HG03571 (cell line): ENCODE results near the gene CCT3.
"Not testable (repeated sequence)": the region's sequence is repeated elsewhere in the genome, so short reads cannot be mapped to it uniquely, and the experiment has no call there.

Experiments used
- ATAC-seq: cut with Tn5 transposase; IDR thresholded peaks from one replicate; pipeline ENCODE4 v1.9.1; 2021; ENCODE audit not compliant: unreplicated experiment

Gene CCT3

GRCh38 chr1:156337052-156337887, 822 bp downstream of the CCT3 start:
- ATAC-seq: no peak

- ATAC-seq: no peak
Observed at GRCh38 chr1:156336242-156336641, 1.9 kb downstream of the CCT3 start.

DNA sequence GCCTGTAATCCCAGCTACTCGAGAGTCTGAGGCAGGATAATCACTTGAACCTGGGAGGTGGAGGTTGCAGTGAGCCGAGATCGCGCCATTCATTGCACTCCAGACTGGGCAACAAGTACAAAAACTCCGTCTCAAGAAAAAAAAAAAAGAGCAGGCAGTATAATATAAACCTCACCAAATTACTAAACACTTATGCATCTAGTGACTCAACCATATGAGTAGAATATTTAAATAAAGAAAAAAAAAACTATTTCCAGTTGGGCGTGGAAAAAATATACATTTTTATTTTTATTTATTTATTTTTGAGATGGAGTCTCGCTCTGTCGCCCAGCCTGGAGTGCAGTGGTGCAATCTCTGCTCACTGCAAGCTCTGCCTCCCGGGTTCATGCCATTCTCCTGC, 14.9 kb downstream of the CCT3 start:
- not testable (repeated sequence) for ATAC-seq

GRCh38 chr1:156320560-156320959, 17.5 kb downstream of the CCT3 start:
- no peak for ATAC-seq

- no peak for ATAC-seq
Observed at GRCh38 chr1:156319664-156320063, 18.4 kb downstream of the CCT3 start.

DNA sequence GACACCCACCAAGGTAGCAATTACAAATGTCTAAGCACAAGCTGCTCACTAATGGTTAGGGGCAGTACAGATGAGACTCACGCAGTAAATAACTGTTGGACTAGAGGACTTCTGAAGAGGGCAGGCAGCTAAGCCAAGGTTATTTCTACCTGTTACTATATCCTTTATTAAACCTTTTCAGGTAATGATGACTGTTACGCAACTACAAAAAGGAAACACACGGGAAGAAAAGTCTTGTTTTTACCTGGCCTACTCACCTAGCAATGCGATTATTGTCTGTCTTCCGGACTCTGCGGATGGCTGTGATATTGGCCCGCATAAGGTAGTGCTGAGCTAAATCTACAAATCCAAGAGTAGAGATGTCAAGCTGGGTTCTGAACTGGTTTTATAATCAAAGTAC, 21.2 kb downstream of the CCT3 start:
- ATAC-seq: no peak

DNA sequence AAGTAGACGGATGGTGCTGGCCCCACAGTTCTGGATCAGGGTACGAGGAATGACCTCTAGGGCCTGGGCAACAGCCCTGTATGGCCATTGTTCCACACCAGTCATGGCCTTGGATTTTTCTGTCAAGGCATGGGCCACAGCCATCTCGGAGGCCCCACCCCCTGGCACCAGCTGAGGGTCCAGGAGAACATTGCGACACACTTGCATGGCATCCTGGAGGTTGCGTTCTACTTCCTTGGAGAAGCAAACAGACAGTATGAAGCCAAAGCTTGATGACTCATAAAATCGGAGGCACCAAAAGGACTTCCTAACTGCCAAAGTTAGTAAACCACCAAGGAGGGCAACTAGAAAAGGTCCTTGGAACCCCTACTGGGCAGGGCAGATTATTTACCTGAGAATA, 27.1 kb downstream of the CCT3 start:
- ATAC-seq: no peak

DNA sequence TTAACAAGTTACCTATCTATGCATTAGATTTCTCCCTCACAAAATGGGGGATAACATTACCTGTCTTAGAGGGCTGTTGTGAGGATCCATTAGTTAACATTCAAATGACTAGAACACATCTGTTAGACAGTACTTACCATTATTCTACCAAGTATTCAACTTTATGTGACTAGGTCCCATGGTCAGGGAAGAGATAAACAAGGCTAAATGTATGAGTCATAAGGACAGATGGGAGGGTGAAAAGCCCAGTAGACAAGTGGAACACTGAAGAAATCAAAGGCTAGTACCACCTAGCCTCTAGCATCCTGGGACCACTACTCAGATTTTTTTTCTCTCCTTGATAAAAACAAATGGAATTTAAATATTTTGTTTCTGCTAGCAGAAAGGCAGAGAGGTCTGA, 30.0 kb downstream of the CCT3 start:
- no peak for ATAC-seq

DNA sequence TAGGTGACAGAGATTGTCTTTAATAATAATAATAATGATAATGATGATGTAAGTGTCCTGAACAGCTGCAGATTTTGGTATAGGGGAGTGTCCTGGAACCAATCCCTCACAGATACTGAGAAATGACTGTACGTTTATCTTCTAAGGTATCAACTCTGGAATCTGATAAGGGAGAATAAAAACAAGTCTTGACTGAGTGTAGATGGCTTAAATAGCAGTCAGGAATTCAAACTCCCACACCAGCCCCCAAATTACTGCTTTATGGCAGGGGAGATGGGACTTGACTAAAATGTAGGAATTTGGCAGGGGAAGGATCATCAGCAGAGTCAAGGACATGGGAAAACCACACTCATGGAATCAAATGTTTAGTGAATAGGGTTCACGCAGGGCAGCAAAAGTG, 32.9 kb downstream of the CCT3 start:
- no peak for ATAC-seq

- no peak for ATAC-seq
Observed at GRCh38 chr1:156303241-156303640, 34.9 kb downstream of the CCT3 start.

DNA sequence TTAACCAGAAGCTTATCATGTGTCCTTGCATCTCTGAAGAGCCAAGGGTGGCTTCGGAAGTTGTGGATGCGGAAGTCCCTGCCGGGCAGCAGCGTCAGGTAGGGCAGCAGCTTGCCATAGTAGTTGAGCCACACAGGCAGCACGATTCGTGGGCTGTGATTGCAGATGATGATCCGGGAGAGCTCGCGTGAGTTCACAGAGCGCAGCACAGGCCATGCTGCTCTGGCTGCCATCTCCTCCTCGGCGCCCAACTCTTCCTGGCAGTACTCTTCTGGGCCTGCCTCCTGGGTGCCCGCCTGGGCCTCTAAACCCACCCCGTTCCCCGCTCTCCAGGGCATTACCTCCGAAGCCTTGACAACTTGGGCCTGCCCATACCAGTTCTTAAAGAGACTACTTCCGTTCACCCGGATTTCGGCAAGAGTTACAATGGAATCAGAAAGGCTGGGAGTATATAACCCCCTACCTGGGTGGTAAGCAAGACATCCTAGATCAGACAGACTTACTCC, 39.2 kb downstream of the CCT3 start, which contains the start of gene VHLL:
Gene VHLL, minus strand, starts transcription at position 456 of the 506 bp plus-strand sequence. Its CDS starts 118 bp downstream, at position 338.
- no peak for ATAC-seq

GRCh38 chr1:156295391-156295947, 42.6 kb downstream of the CCT3 start, which contains the start of gene GLMP:
Gene GLMP, minus strand, starts transcription at chr1:156295679. Its CDS starts 34 bp downstream, at chr1:156295645.
- no peak for ATAC-seq

DNA sequence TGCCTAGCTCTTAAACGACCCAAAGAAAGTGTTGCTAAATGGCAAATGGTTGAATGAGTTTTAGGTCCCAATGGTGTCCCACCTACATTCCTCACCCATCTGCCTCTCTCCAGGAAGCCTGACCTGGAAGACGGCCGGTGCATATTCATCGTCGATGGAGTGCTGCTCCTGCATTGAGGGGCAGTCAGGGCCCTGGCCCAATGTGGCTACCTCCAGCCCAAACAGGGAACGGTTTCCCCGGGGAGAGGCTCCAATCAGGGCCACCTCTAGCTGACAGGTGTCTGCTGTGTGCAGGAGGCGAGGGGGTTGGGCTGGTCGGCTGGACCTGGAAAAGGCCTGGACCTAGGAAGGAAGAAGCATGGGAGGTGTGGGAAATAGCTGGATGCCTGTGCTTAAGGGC, 44.2 kb downstream of the CCT3 start:
- ATAC-seq: no peak

GRCh38 chr1:156293098-156293434, 45.0 kb downstream of the CCT3 start:
- ATAC-seq: no peak

- ATAC-seq: no peak
Observed at GRCh38 chr1:156291226-156292061, 46.6 kb downstream of the CCT3 start.

DNA sequence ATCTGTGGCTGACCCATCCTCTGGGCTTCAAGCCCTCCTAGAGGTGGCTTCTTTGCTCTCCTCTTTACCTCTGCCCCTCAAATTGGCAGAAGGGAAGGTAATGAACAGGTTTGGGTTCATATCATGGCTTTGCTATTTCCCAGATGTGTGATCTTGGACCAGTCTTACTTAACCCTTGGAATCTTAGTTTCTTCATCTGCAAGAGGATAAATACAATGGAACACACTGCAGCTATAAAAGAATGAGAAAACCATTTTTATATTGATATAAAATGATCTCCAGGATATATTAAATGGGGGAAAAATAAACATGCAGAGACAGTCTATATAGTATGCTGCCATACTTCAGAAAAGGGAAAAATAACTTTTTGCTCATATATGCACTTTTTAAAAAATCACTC, 48.2 kb downstream of the CCT3 start:
- ATAC-seq: no peak

GRCh38 chr1:156286061-156286460, 52.0 kb downstream of the CCT3 start:
- no peak for ATAC-seq

DNA sequence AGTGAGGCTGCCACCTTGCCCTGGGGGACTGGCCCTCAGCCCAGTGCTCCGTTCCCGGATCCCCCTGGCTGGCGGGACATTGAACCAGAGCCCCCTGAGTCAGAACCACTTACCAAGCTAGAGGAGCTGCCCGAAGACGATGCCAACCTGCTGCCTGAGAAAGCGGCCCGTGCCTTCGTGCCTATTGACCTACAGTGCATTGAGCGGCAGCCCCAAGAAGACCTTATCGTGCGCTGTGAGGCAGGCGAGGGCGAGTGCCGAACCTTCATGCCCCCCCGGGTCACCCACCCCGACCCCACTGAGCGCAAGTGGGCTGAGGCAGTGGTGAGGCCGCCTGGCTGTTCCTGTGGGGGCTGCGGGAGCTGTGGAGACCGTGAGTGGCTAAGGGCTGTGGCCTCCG, 52.7 kb downstream of the CCT3 start:
- ATAC-seq: no peak

- ATAC-seq: no peak
Observed at GRCh38 chr1:156284757-156285156, 53.3 kb downstream of the CCT3 start.

GRCh38 chr1:156284112-156284511, 54.0 kb downstream of the CCT3 start, which contains the start of gene TMEM79:
Gene TMEM79, plus strand, starts transcription at chr1:156284325. Its CDS starts 902 bp downstream, at chr1:156285227.
- ATAC-seq: no peak

DNA sequence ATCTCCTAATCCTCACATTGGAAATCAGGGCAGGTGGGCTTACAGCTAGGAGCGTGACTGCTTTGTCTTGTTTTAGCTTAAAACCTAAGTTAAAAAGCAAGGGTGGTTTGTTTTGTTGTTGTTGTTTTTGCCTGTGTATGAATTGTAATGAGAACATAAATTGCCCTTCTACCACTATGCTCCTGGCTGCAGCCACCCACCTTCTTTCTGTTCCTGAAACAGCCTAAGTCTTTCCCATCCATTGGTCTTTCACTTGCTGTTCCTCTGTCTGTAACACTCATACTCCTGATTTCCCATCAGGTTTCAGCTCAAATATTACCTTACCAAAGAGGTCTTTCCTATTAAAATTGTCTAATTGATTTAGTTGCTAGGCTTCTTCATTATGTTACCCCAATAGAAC, 54.6 kb downstream of the CCT3 start:
- no peak for ATAC-seq
